Astrocyte (in vitro differentiated cells and primary cell): ENCODE data around the gene CCDC107. TPM values are rescaled to one million over a fixed set of nuclear protein-coding genes. Genes with fewer than 3 reads are reported as not detected.

Experiments
- DNase-seq: peaks from one replicate; pipeline ENCODE4 v3.0.0-alpha.2; 2010; ENCODE audit warnings: low read depth
- FAIRE-seq: peaks from 2 replicates; lab custom pipeline; 2011; peaks lifted over from hg19 to GRCh38; lab: Jason Lieb, UNC
- H2AFZ ChIP-seq: 2 replicates; pipeline ENCODE4 v1.6.0; 2012; ENCODE audit warnings: low read depth, low read length, inconsistent platforms
- H3K27ac ChIP-seq: 2 replicates; pipeline ENCODE4 v1.5.1; 2011; ENCODE audit warnings: low read depth, low read length, inconsistent platforms
- H3K27me3 ChIP-seq: 2 replicates; pipeline ENCODE4 v1.6.0; 2011; ENCODE audit warnings: low read length, inconsistent platforms; ENCODE audit not compliant: insufficient read depth
- H3K36me3 ChIP-seq: 2 replicates; pipeline ENCODE4 v1.5.1; 2011; ENCODE audit warnings: low read length, inconsistent platforms; ENCODE audit not compliant: insufficient read depth
- H3K4me1 ChIP-seq: 2 replicates; pipeline ENCODE4 v1.5.1; 2011; ENCODE audit warnings: low read length, inconsistent platforms; ENCODE audit not compliant: insufficient read depth
- H3K4me2 ChIP-seq: 2 replicates; pipeline ENCODE4 v1.6.0; 2012; ENCODE audit warnings: low read length, inconsistent platforms
- H3K4me3 ChIP-seq: 2 replicates; pipeline ENCODE4 v1.5.1; 2011; ENCODE audit warnings: low read depth, mild to moderate bottlenecking, low read length, inconsistent platforms; ENCODE audit not compliant: insufficient read depth
- H3K79me2 ChIP-seq: 2 replicates; pipeline ENCODE4 v1.6.0; 2012; ENCODE audit warnings: mild to moderate bottlenecking, low read length, inconsistent platforms; ENCODE audit not compliant: insufficient read depth
- H3K9ac ChIP-seq: 2 replicates; pipeline ENCODE4 v1.6.0; 2012; ENCODE audit warnings: mild to moderate bottlenecking, low read length, inconsistent platforms
- H3K9me3 ChIP-seq: 2 replicates; pipeline ENCODE4 v1.5.1; 2012; ENCODE audit warnings: low read depth, mild to moderate bottlenecking, low read length, inconsistent platforms; ENCODE audit not compliant: insufficient read depth
- H4K20me1 ChIP-seq: 2 replicates; pipeline ENCODE4 v1.6.0; 2012; ENCODE audit warnings: low read length, inconsistent platforms; ENCODE audit not compliant: insufficient read depth
- H3K27ac Mint-ChIP-seq: one replicate; pipeline ENCODE4 v1.8.0; 2021; ENCODE audit warnings: mild to moderate bottlenecking, mixed read lengths; ENCODE audit not compliant: unreplicated experiment
- H3K27me3 Mint-ChIP-seq: one replicate; pipeline ENCODE4 v1.8.0; 2021; ENCODE audit warnings: low read depth, mixed read lengths; ENCODE audit not compliant: unreplicated experiment
- H3K36me3 Mint-ChIP-seq: one replicate; pipeline ENCODE4 v1.8.0; 2021; ENCODE audit warnings: low read depth, mixed read lengths; ENCODE audit not compliant: unreplicated experiment
- H3K4me1 Mint-ChIP-seq: one replicate; pipeline ENCODE4 v1.8.0; 2021; ENCODE audit warnings: low read depth, mixed read lengths; ENCODE audit not compliant: unreplicated experiment
- H3K4me3 Mint-ChIP-seq: one replicate; pipeline ENCODE4 v1.8.0; 2021; ENCODE audit warnings: mild to moderate bottlenecking, moderate library complexity, mixed read lengths; ENCODE audit not compliant: unreplicated experiment
- H3K9me3 Mint-ChIP-seq: one replicate; pipeline ENCODE4 v1.8.0; 2021; ENCODE audit warnings: mild to moderate bottlenecking, mixed read lengths; ENCODE audit not compliant: unreplicated experiment
- EZH2 ChIP-seq: IDR thresholded peaks from 2 replicates; pipeline ENCODE4 v1.6.1; 2012; ENCODE audit warnings: mild to moderate bottlenecking, low read length, inconsistent platforms; ENCODE audit not compliant: insufficient read depth
- total RNA-seq: library from RNA; stranded (reverse); gene quantifications from 2 replicates; pipeline ENCODE4 v1.2.1, GENCODE V29; 2021
- TF ChIP-seq, protein P1 (sequence below): IDR thresholded peaks from 2 replicates; pipeline ENCODE4 v1.5.1; 2011; ENCODE audit warnings: low read depth, mild to moderate bottlenecking, inconsistent platforms, low read length, moderate library complexity; ENCODE audit not compliant: insufficient read depth

The CCDC107 gene
- total RNA-seq, 1 donor from 2014 or later: 18.8 TPM

DNA sequence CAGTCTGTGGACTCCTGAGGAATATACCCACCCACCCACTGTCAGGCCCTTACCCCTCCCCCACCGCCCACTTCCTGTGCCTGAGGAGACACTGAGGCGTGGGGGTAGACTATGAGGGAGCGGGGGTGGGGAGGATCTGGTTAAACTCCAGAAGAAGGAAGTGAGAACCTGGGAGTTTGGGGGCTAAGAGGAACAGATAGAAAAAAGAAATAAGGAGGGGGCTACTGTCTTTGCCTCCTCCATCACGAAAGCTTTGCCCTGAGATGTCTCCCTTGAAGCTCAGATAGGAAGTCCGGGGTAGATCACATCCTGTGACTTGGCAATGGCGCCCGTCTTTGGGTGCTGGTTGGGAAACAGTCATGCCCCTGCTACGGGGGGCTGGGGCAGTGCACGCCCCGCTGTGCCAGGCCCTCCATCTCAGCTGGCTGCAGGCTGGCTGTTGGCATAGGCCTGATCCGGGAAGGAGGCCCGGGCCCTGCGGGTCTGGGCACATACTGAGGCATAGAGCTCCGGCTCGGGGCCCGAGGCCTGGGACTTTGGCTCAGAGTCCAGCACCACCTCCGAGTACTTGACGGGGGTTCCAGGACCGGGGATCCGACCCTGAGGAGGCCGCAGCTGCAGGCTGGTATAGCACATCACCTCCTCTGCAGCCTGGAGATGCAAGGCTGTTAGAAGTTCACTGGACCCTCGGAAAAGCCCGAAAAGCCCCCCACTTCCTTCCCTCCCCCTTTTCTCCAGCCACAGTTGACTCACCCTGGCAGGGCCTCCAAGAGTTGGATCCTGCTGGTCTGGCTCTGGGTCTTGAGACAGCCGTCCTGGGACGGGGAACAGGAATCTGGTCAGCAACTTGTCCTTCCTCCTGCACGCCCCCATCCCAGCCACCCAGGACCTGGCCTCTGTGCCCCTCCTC lies 8.4 kb upstream of the CCDC107 start:
- H2AFZ ChIP-seq: peak overlapping the region; percentile 41

DNA sequence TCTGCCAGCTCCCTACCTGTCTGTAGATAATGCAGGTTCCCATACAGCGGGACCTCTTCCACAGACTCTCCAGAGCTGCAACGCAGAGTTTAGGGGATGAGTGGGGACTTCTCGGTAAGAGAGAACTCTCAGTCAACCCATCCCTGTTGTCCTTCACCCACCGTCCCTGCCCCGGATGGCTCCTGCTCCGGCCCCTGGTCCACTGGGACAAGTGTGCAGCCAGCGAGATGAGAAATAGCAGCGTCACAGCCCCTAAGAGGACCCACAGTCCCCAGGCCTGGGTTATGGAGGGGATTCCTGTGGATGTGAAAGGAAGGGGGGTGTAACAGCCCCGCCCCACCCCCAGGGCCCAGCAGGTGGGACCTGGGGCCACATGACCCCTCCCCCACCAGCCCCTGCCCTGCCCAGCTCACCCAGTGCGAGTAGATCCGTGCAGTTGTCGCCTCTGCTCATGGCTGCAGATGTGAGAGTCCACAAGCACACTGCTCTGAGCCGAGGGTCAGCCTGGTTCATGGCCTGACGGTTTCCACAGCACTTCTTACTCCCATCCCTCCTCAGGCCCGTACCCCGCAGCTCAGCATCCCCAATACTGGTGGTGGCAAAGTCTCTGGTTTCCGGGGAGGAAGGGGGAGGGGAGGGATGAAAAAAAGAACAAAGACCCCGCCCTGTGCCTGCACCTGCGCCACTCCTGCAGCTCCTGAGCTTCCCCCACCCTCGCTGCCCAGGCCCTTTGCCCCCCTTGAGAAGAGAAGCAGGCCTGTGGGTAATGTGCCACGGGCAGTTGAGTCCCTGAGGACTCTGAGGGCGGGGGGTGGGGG lies 7.5 kb upstream of the CCDC107 start, which contains the start of gene SIT1:
Gene SIT1 (minus strand): TSS at position 591 of the 818 bp plus-strand sequence. CDS start 78 bp downstream, at position 513.
- TF ChIP-seq, protein P1, sequence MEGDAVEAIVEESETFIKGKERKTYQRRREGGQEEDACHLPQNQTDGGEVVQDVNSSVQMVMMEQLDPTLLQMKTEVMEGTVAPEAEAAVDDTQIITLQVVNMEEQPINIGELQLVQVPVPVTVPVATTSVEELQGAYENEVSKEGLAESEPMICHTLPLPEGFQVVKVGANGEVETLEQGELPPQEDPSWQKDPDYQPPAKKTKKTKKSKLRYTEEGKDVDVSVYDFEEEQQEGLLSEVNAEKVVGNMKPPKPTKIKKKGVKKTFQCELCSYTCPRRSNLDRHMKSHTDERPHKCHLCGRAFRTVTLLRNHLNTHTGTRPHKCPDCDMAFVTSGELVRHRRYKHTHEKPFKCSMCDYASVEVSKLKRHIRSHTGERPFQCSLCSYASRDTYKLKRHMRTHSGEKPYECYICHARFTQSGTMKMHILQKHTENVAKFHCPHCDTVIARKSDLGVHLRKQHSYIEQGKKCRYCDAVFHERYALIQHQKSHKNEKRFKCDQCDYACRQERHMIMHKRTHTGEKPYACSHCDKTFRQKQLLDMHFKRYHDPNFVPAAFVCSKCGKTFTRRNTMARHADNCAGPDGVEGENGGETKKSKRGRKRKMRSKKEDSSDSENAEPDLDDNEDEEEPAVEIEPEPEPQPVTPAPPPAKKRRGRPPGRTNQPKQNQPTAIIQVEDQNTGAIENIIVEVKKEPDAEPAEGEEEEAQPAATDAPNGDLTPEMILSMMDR: no peak
- TF ChIP-seq EZH2: no peak
- no peak for DNase-seq
- no peak for FAIRE-seq

More for the DNA sequence above, 8.4 kb upstream of the CCDC107 start:
- H3K4me1 ChIP-seq: peaks cover 16% of the 10 kb centered on the region
- H3K27ac Mint-ChIP-seq: no peak overlapping the region
- H3K9me3 ChIP-seq: no peaks in the 10 kb centered on the region
- TF ChIP-seq, protein P1: no peak
- TF ChIP-seq EZH2: no peak
- H3K4me3 ChIP-seq: no peak overlapping the region
- H3K36me3 ChIP-seq: no peaks in the 10 kb centered on the region
- no peak overlapping the region for H3K9ac ChIP-seq
- peak overlapping the region; percentile 62 for H3K4me2 ChIP-seq
- H3K4me1 Mint-ChIP-seq: peaks cover 11% of the 10 kb centered on the region
- FAIRE-seq: no peak
- peak overlapping the region; percentile 27 for H3K4me3 Mint-ChIP-seq
- DNase-seq: peak; percentile 8
- H3K36me3 Mint-ChIP-seq: no peaks in the 10 kb centered on the region
- H3K27ac ChIP-seq: no peak overlapping the region
- no peaks in the 10 kb centered on the region for H3K9me3 Mint-ChIP-seq
- H3K27me3 Mint-ChIP-seq: no peaks in the 10 kb centered on the region
- no peaks in the 10 kb centered on the region for H3K79me2 ChIP-seq
- H4K20me1 ChIP-seq: no peaks in the 10 kb centered on the region
- H3K27me3 ChIP-seq: no peaks in the 10 kb centered on the region

More for the DNA sequence above, 7.5 kb upstream of the CCDC107 start, which contains the start of gene SIT1:
- Mint-ChIP-seq H3K4me1 (peaks cover 11% of the 10 kb centered on the region), H3K36me3 (no peaks in the 10 kb centered on the region), H3K27me3 (no peaks in the 10 kb centered on the region), H3K4me3 (no peak within 1 kb of the TSS), H3K9me3 (no peaks in the 10 kb centered on the region), H3K27ac (no peak within 1 kb of the TSS)
- Histone ChIP-seq H3K79me2 (no peaks in the 10 kb centered on the region), H3K36me3 (no peaks in the 10 kb centered on the region), H3K4me3 (no peak within 1 kb of the TSS), H3K9ac (no peak within 1 kb of the TSS), H3K27ac (no peak within 1 kb of the TSS), H3K27me3 (no peaks in the 10 kb centered on the region), H3K4me1 (peaks cover 16% of the 10 kb centered on the region), H3K9me3 (no peaks in the 10 kb centered on the region), H3K4me2 (peak within 1 kb of the TSS; percentile 62), H2AFZ (peak within 1 kb of the TSS; percentile 41), H4K20me1 (no peaks in the 10 kb centered on the region)
